MV-4-11 (cell line): ENCODE data around the gene FBXW5.

Source experiments
- DNase-seq: peaks from one replicate; lab custom pipeline; 2025; lab: John Stamatoyannopoulos, UW

FBXW5 gene

GRCh38 chr9:136977649-136978072 is 33.1 kb upstream of the FBXW5 start:
- no peak for DNase-seq

- no peak for DNase-seq
Measured at GRCh38 chr9:136977223-136977622, 32.7 kb upstream of the FBXW5 start, which contains the start of gene PTGDS. TSS of gene PTGDS (plus strand) at chr9:136977504. CDS start at chr9:136977579, 75 bp downstream.

- peak; percentile 25 for DNase-seq
Measured at GRCh38 chr9:136975644-136976043, 31.1 kb upstream of the FBXW5 start.

GRCh38 chr9:136974817-136975535 is 30.4 kb upstream of the FBXW5 start:
- no peak for DNase-seq

GRCh38 chr9:136973618-136974617 is 29.4 kb upstream of the FBXW5 start:
- DNase-seq, result no peak

- DNase-seq, result no peak
Measured at GRCh38 chr9:136972743-136973142, 28.2 kb upstream of the FBXW5 start.

GRCh38 chr9:136972335-136972734 is 27.8 kb upstream of the FBXW5 start:
- DNase-seq, result no peak

GRCh38 chr9:136971746-136972145 is 27.2 kb upstream of the FBXW5 start:
- DNase-seq, result no peak

- no peak for DNase-seq
Measured at GRCh38 chr9:136970361-136970760, 25.8 kb upstream of the FBXW5 start.

- DNase-seq, result no peak
Measured at GRCh38 chr9:136969774-136970173, 25.2 kb upstream of the FBXW5 start.

GRCh38 chr9:136969150-136969549 is 24.6 kb upstream of the FBXW5 start:
- DNase-seq, result no peak

- no peak for DNase-seq
Measured at GRCh38 chr9:136968333-136969127, 24.0 kb upstream of the FBXW5 start.

- DNase-seq, result no peak
Measured at GRCh38 chr9:136965771-136966484, 21.4 kb upstream of the FBXW5 start.

- DNase-seq, result no peak
Measured at GRCh38 chr9:136964833-136965422, 20.4 kb upstream of the FBXW5 start.

- no peak for DNase-seq
Measured at GRCh38 chr9:136964171-136964689, 19.7 kb upstream of the FBXW5 start.

GRCh38 chr9:136963751-136964150 is 19.2 kb upstream of the FBXW5 start:
- DNase-seq, result no peak

- no peak for DNase-seq
Measured at GRCh38 chr9:136963341-136963740, 18.8 kb upstream of the FBXW5 start.

- no peak for DNase-seq
Measured at GRCh38 chr9:136962701-136963248, 18.2 kb upstream of the FBXW5 start.

GRCh38 chr9:136962163-136962562 is 17.6 kb upstream of the FBXW5 start:
- no peak for DNase-seq

- DNase-seq, result no peak
Measured at GRCh38 chr9:136961279-136962065, 16.9 kb upstream of the FBXW5 start.
